Activated CD8-positive, alpha-beta memory T cell treated with anti-CD3 and anti-CD28 coated beads, Interleukin-2, amount 50 U/mL, for 48 hours (primary cell): ENCODE data around the gene NUCKS1.

Experiments
- DNase-seq: peaks from one replicate; pipeline ENCODE4 v3.0.0-alpha.2; 2020

The NUCKS1 gene

GRCh38 chr1:205666372-205667166 lies 83.4 kb downstream of the NUCKS1 start:
- no peak for DNase-seq

- no peak for DNase-seq
These were observed 84.6 kb downstream of the NUCKS1 start for GRCh38 chr1:205665201-205666045.

GRCh38 chr1:205664399-205665017 lies 85.5 kb downstream of the NUCKS1 start:
- no peak for DNase-seq

- no peak for DNase-seq
These were observed 86.6 kb downstream of the NUCKS1 start for GRCh38 chr1:205663286-205663936.
